ENCODE results near the gene DLL3.
A peak's percentile ranks its signal among the peaks of the same experiment; 100 is the strongest.

DLL3 gene

DNA sequence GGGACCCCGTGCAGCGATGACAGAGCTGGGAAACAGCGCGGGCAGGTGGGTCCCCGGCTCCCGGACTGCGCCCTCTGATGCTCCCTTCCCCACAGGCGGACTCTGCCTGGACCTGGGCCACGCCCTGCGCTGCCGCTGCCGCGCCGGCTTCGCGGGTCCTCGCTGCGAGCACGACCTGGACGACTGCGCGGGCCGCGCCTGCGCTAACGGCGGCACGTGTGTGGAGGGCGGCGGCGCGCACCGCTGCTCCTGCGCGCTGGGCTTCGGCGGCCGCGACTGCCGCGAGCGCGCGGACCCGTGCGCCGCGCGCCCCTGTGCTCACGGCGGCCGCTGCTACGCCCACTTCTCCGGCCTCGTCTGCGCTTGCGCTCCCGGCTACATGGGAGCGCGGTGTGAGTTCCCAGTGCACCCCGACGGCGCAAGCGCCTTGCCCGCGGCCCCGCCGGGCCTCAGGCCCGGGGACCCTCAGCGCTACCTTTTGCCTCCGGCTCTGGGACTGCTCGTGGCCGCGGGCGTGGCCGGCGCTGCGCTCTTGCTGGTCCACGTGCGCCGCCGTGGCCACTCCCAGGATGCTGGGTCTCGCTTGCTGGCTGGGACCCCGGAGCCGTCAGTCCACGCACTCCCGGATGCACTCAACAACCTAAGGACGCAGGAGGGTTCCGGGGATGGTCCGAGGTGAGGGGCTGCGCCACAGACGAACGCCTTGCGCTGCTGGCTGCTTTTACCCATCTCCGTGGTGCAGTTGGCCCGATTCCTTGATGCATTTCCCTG, 8.4 kb downstream of the DLL3 start:
- H3K4me3 ChIP-seq (replicated peaks in 1 of 2; ENCODE audit: low read depth in 2 of 2, low read length in 2 of 2), result peak overlapping the region; percentile 42 to 51
- TF ChIP-seq, protein P1, sequence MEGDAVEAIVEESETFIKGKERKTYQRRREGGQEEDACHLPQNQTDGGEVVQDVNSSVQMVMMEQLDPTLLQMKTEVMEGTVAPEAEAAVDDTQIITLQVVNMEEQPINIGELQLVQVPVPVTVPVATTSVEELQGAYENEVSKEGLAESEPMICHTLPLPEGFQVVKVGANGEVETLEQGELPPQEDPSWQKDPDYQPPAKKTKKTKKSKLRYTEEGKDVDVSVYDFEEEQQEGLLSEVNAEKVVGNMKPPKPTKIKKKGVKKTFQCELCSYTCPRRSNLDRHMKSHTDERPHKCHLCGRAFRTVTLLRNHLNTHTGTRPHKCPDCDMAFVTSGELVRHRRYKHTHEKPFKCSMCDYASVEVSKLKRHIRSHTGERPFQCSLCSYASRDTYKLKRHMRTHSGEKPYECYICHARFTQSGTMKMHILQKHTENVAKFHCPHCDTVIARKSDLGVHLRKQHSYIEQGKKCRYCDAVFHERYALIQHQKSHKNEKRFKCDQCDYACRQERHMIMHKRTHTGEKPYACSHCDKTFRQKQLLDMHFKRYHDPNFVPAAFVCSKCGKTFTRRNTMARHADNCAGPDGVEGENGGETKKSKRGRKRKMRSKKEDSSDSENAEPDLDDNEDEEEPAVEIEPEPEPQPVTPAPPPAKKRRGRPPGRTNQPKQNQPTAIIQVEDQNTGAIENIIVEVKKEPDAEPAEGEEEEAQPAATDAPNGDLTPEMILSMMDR (IDR thresholded peaks at IDR 0.05; ENCODE audit: low read depth, low read length), result no peak
- DNase-seq (ENCODE audit: low read depth in 2 of 2), result peak; percentile 60 to 71

DNA sequence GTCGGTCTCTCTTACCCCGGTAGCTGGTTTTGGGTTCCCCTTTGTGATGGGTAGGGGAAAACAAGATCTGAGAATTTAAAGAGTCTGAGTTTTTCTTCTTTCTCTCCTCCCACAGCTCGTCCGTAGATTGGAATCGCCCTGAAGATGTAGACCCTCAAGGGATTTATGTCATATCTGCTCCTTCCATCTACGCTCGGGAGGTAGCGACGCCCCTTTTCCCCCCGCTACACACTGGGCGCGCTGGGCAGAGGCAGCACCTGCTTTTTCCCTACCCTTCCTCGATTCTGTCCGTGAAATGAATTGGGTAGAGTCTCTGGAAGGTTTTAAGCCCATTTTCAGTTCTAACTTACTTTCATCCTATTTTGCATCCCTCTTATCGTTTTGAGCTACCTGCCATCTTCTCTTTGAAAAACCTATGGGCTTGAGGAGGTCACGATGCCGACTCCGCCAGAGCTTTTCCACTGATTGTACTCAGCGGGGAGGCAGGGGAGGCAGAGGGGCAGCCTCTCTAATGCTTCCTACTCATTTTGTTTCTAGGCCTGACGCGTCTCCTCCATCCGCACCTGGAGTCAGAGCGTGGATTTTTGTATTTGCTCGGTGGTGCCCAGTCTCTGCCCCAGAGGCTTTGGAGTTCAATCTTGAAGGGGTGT, 9.1 kb downstream of the DLL3 start:
- TF ChIP-seq, protein P1 (IDR thresholded peaks at IDR 0.05; ENCODE audit: low read depth, low read length), result no peak
- no peak for DNase-seq (ENCODE audit: low read depth in 2 of 2)
- peak overlapping the region; percentile 42 to 51 for H3K4me3 ChIP-seq (replicated peaks in 1 of 2; ENCODE audit: low read depth in 2 of 2, low read length in 2 of 2)

DNA sequence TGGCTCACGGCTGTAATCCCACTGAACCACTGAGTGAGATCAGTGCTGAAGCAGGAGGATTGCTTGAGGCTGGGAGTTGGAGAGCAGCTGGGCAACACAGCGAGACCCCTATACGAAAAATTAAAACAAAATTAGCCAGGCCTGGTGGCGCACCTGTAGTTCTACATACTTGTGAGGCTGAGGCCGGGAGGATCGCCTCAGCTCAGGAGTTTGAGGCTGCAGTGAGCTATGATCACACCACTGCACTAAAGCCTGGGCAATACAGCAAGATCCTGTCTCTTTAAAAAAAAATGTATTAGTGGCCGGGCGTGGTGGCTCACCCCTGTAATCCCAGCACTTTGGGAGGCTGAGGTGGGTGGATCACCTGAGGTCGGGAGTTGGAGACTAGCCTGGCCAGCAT, 9.9 kb downstream of the DLL3 start:
- DNase-seq (ENCODE audit: low read depth in 2 of 2), result no peak
- no peak overlapping the region for H3K4me3 ChIP-seq (replicated peaks in 1 of 2; ENCODE audit: low read depth in 2 of 2, low read length in 2 of 2)
- TF ChIP-seq, protein P1 (IDR thresholded peaks at IDR 0.05; ENCODE audit: low read depth, low read length), result no peak

DNA sequence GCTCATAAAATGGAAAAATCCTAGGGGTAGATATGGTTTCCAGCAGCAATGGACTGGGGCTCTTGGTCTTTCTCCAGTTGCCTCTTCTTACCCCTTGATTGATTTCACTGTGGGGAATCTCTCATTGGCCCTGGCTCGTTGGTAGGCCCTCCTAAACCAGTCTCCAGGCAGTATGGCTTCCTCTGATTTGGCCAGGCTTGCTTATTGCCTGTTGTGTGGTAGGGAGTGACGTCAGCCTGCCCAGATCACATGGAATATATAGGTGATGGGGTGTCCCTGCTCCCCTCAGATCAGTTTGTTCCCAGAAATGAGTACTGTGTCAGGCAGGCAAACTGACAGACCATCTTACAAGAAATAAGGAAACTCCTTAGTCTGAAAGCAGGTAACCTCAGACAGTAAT, 10.5 kb downstream of the DLL3 start:
- TF ChIP-seq, protein P1 (IDR thresholded peaks at IDR 0.05; ENCODE audit: low read depth, low read length), result no peak
- no peak for DNase-seq (ENCODE audit: low read depth in 2 of 2)
- no peak overlapping the region for H3K4me3 ChIP-seq (replicated peaks in 1 of 2; ENCODE audit: low read depth in 2 of 2, low read length in 2 of 2)

DNA sequence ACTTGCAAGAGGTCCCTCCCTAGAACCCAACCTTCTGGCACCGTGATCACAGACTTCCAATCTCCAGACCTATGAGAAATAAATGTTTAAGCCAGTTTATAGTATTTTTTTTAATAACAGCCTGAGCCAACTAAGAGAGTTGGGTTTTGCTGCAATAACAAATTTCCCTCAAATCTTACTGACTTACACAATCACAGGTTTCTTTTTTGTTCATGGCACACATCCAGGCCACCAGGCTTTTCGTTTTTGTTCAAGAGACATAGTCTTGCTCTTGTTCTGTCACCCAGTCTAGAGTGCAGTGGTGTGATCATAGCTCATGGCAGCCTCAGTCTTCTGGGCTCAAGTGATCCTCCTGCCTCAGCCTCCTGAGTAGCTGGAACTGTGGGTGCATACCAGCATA, 14.2 kb downstream of the DLL3 start:
- TF ChIP-seq, protein P1 (IDR thresholded peaks at IDR 0.05; ENCODE audit: low read depth, low read length), result no peak
- DNase-seq (ENCODE audit: low read depth in 2 of 2), result no peak
- H3K4me3 ChIP-seq (replicated peaks in 1 of 2; ENCODE audit: low read depth in 2 of 2, low read length in 2 of 2), result no peak overlapping the region

DNA sequence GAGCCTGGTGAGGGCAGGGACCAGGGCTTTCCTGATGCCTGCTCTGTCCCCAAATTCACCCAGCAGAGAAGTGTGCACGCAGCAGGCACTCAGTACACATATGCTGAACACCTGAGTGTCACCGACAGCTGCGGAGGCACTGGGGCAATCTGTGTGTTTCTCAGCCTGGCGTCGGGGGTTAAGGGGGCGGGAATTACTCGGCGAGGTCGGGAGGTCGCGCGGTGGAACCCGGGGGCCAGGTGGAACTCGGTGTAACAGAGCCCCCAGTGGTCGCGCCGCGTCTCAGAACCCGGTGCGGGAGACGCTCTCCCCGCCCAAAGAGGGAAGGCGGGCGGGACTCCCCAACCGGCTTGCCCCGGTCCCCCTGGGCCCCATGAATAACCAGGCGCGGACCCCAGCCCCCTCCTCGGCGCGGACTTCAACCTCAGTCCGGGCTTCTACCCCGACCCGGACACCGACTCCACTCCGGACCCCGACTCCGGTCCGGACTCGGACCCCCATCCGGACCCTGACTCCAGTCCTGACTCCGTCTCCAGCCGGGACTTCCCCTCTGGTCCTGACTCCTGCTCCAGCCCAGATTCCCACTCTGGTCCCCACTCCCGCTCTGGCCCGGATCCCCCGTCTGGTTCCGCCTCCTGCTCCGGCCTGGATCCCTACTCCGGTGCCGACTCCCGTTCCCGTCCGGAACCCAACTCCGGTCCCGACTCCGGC, 16.2 kb downstream of the DLL3 start, which contains the start of gene SELENOV:
SELENOV (plus strand) TSS at position 300 of the 711 bp plus-strand sequence; CDS start at position 374, 74 bp downstream.
- H3K4me3 ChIP-seq (replicated peaks in 1 of 2; ENCODE audit: low read depth in 2 of 2, low read length in 2 of 2), result peak within 1 kb of the TSS in 1 of 2 donors; percentile 26
- DNase-seq (ENCODE audit: low read depth in 2 of 2), result peak in 1 of 2 donors; percentile 5
- TF ChIP-seq, protein P1 (IDR thresholded peaks at IDR 0.05; ENCODE audit: low read depth, low read length), result no peak

Data from cardiac fibroblast (primary cell).